Liver (tissue), 3 donors: ENCODE data around the gene IER5.

ENCODE experiments used
- CTCF ChIP-seq: fragments of 150-350 bp; IDR thresholded peaks from 2 replicates; pipeline ENCODE4 v1.5.1; 2017; ENCODE audit warnings: improper control_type of control experiment, low read depth, low read length; ENCODE audit not compliant: missing input control
- FOXA1 ChIP-seq: IDR thresholded peaks from 2 replicates; pipeline ENCODE4 v1.6.1; 2016; ENCODE audit warnings: antibody characterized with exemption
- RAD21 ChIP-seq, 2 donors: IDR thresholded peaks; 2 replicates each; pipeline ENCODE4 v1.6.1; 2016; ENCODE audit warnings: antibody characterized with exemption in 2 of 2, mild to moderate bottlenecking in 2 of 2
- SP1 ChIP-seq: IDR thresholded peaks from 2 replicates; pipeline ENCODE4 v1.6.1; 2018; ENCODE audit warnings: antibody characterized with exemption, mild to moderate bottlenecking
- TF ChIP-seq, protein P1 (sequence below): IDR thresholded peaks from 2 replicates; pipeline ENCODE4 v1.6.1; 2016; ENCODE audit warnings: antibody characterized with exemption
- donor health status: healthy.
- donor health status: healthy.

DNA sequence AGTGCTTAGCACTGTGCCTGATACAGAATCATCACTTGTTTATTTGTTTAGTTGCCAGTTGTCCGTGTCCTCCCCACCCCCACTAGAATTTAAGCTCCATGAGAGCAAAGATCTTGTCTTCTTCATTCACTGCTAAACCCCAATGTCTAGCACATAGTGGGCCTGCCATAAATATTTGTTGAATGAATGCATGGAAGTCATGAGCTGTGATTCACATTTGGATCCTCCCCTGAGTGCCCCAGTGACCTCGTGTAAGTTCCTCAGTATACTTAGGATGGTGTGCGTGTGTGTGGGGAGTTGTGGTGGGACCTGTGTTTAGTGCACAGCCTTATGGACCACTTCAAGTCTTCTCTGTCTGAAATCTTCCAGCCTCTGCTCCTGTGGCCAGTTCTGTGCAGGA is 23.1 kb downstream of the IER5 start:
- TF ChIP-seq, protein P1, sequence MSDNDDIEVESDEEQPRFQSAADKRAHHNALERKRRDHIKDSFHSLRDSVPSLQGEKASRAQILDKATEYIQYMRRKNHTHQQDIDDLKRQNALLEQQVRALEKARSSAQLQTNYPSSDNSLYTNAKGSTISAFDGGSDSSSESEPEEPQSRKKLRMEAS: no peak
- TF ChIP-seq CTCF: no peak
- no peak for TF ChIP-seq RAD21 (IDR thresholded peaks at IDR 0.05)
- TF ChIP-seq SP1: no peak
- no peak for TF ChIP-seq FOXA1
